ENCODE data around the gene ZNRD2. TPM values are rescaled to one million over a fixed set of nuclear protein-coding genes. Genes with fewer than 3 reads are reported as not detected.
A peak's percentile ranks its signal among the peaks of the same experiment; 100 is the strongest.

The ZNRD2 gene
- total RNA-seq, 1 donor from 2014 or later: 32.2 TPM

DNA sequence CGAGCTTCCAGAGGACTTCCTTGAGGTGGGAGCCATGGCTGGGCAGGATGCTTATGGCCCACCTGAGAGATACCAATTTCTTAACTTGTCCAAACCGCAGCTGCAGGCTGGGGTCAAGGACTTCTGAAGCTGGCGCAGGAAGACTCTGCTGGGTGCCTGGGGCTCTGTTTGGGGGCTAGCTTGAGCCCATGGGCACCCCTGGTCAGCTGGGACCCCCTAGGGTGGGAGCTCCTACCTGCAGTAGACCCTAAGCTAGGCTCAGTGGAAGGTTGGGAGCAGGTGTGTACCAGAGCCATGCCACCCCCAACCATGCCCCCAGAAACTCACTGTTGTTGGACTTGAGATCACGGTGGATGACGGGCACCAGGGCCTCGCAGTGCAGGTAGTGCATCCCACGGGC, 42.4 kb downstream of the ZNRD2 start:
- H3K4me3 Mint-ChIP-seq: peak overlapping the region; percentile 87
- no peaks in the 10 kb centered on the region for H3K36me3 Mint-ChIP-seq (ENCODE audit: low read depth)
- no peak for DNase-seq (ENCODE audit: low read depth, low spot score)
- TF ChIP-seq, protein P1, sequence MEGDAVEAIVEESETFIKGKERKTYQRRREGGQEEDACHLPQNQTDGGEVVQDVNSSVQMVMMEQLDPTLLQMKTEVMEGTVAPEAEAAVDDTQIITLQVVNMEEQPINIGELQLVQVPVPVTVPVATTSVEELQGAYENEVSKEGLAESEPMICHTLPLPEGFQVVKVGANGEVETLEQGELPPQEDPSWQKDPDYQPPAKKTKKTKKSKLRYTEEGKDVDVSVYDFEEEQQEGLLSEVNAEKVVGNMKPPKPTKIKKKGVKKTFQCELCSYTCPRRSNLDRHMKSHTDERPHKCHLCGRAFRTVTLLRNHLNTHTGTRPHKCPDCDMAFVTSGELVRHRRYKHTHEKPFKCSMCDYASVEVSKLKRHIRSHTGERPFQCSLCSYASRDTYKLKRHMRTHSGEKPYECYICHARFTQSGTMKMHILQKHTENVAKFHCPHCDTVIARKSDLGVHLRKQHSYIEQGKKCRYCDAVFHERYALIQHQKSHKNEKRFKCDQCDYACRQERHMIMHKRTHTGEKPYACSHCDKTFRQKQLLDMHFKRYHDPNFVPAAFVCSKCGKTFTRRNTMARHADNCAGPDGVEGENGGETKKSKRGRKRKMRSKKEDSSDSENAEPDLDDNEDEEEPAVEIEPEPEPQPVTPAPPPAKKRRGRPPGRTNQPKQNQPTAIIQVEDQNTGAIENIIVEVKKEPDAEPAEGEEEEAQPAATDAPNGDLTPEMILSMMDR (conservative IDR thresholded peaks at IDR 0.05): no peak
- no peaks in the 10 kb centered on the region for H3K9me3 Mint-ChIP-seq
- peaks cover 53% of the 10 kb centered on the region for H3K4me1 Mint-ChIP-seq
- H3K27ac Mint-ChIP-seq (ENCODE audit: unreplicated experiment): no peak overlapping the region
- H3K27me3 Mint-ChIP-seq (ENCODE audit: low read depth): no peaks in the 10 kb centered on the region

DNA sequence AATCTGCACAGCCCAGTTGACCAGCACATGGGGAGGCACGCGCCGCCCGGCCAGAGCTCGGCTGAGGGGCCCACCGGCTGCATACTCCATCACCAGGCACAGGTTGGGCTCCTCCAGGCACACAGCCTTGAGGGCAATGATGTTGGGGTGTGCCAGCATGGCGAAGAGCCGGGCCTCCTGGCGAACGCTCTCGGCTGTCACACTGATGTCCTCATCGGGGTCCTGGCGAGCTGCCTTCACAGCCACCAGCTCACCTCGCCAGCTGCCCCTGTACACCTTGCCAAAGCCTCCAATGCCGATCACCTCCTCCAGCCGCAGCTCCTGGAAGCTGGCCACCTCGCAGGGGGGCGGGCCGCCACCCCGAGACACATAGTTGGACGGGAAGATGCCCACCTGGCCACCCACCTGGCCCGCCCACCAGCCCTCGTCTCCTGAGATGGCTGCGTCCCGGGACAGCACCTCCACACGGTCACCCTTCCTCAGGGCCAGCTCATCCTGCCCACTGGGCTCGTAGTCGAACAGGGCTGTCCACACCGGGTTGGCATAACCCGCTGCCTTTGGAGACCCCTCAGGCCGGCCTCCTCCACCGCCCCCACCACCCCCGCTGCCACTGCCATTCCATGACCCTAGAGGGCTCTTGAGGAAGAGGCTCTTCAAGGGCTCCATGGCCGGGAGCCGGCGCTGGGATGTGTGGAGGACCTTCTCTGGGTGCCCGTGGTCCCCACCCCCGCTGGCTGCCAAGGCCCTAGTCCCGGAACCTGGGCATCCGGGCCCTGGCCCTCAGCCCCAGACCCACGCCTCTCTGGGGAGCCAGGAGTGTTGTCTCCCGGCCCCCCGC, 43.0 kb downstream of the ZNRD2 start:
- TF ChIP-seq, protein P1 (conservative IDR thresholded peaks at IDR 0.05): no peak
- no peak for DNase-seq (ENCODE audit: low read depth, low spot score)
- Mint-ChIP-seq H3K9me3 (no peaks in the 10 kb centered on the region), H3K4me1 (peaks cover 52% of the 10 kb centered on the region), H3K4me3 (peak overlapping the region; percentile 87), H3K27me3 (ENCODE audit: low read depth) (no peaks in the 10 kb centered on the region), H3K36me3 (ENCODE audit: low read depth) (no peaks in the 10 kb centered on the region), H3K27ac (ENCODE audit: unreplicated experiment) (no peak overlapping the region)

DNA sequence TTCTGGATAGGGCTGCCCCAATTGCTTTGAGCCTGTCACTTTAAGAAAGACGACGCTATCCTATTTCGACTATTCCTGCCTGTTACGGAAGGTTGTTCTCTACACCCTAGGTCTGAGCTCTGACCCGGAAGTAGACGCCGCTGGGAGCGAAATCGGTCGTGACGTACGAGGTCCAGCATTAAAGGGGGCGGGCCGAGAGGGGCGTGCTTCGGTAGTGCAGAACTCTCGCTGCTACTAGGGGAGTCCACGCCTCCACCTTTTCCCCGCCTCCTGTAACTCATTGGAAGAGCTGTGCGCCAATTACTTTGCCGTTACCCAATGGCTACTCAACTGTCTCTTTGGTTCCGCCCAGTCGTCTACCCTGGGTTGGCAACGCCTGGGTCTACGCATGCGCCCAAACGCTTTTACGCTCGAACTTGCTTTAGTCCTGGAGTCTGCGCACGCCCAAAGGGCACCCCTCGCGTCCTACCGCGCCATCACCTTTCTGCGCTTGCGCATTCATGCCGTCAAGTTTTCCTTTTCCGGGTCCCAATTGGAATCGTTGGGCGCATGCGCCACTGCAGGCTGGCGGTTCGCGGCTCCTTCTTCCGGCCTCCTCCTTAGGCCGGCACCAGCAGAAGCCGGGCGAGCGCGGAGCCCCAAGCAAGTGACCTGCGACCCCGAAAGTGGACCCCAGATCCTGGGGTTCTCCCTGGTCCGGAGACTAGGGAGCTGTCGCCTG, 45.1 kb downstream of the ZNRD2 start, which contains the start of gene PCNX3:
TSS of gene PCNX3 (plus strand) at position 548 of the 721 bp plus-strand sequence. CDS start 536 bp downstream, outside the sequence.
- Mint-ChIP-seq H3K36me3 (ENCODE audit: low read depth) (peaks cover 3% of the 10 kb centered on the region), H3K27ac (ENCODE audit: unreplicated experiment) (peak within 1 kb of the TSS; percentile 95), H3K9me3 (no peaks in the 10 kb centered on the region), H3K4me1 (peaks cover 38% of the 10 kb centered on the region), H3K27me3 (ENCODE audit: low read depth) (no peaks in the 10 kb centered on the region), H3K4me3 (peak within 1 kb of the TSS; percentile 95)
- DNase-seq (ENCODE audit: low read depth, low spot score): peak; percentile 100
- TF ChIP-seq, protein P1 (conservative IDR thresholded peaks at IDR 0.05): no peak

DNA sequence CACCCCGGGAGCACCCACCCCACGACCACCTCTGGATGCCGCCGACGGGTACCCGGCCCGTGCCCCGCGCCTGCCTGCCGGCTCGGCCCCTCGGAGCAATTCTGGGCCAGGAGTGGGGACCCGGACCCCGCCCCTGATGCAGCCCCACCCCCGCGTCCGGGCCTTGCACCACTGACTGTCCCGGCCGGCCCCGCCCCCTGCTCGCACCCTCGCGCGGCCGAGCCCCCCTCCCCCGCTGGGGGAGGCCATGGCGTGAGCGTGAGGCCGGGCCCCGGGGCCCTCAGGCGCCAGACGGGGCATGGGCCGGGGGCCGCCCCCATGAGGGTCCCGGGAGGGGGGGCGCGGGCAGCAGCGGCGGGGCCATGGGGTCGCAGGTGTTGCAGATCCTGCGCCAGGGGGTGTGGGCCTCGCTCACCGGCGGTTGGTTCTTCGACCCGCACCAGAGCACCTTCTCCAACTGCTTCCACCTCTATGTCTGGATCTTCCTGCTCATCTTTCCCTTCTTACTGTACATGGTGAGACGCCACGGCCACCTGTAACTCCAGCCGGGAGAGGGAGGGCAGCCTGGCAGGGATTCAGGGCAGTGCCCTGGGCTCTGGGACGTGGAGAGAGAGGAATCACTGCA, 45.8 kb downstream of the ZNRD2 start:
- no peak for DNase-seq (ENCODE audit: low read depth, low spot score)
- H3K4me1 Mint-ChIP-seq: peaks cover 31% of the 10 kb centered on the region
- H3K27me3 Mint-ChIP-seq (ENCODE audit: low read depth): no peaks in the 10 kb centered on the region
- H3K36me3 Mint-ChIP-seq (ENCODE audit: low read depth): peaks cover 4% of the 10 kb centered on the region
- TF ChIP-seq, protein P1 (conservative IDR thresholded peaks at IDR 0.05): no peak
- no peaks in the 10 kb centered on the region for H3K9me3 Mint-ChIP-seq
- peak overlapping the region; percentile 95 for H3K4me3 Mint-ChIP-seq
- H3K27ac Mint-ChIP-seq (ENCODE audit: unreplicated experiment): peak overlapping the region; percentile 95

DNA sequence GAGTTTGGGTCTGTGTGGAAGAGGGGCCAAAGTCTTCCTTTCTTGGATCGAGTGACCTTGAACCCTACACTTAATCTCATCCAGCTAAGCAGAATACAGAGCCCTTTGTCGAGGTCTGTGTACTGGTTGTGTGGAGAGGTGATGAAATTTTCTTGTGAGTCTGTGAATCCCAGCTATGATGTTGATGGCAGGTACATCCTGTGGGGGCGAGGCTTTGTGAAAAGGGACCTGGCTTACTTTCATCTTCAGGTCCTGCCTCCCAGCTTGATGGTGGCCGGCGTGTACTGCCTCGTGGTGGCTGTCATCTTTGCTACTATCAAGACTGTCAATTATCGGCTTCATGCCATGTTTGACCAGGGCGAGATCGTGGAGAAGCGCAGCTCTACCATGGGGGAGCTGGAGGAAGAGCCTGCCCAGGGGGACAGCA, 46.3 kb downstream of the ZNRD2 start:
- TF ChIP-seq, protein P1 (conservative IDR thresholded peaks at IDR 0.05): no peak
- Mint-ChIP-seq H3K27ac (ENCODE audit: unreplicated experiment) (peak overlapping the region; percentile 95), H3K4me1 (peaks cover 26% of the 10 kb centered on the region), H3K9me3 (no peaks in the 10 kb centered on the region), H3K4me3 (peak overlapping the region; percentile 95), H3K36me3 (ENCODE audit: low read depth) (peaks cover 5% of the 10 kb centered on the region), H3K27me3 (ENCODE audit: low read depth) (no peaks in the 10 kb centered on the region)
- no peak for DNase-seq (ENCODE audit: low read depth, low spot score)
